H1 (cell line): ENCODE results near the gene COL5A3. TPM values are rescaled to one million over a fixed set of nuclear protein-coding genes. Genes with fewer than 3 reads are reported as not detected.

Experiments
- GTF2F1 ChIP-seq: IDR thresholded peaks from 2 replicates; pipeline ENCODE4 v1.6.1; 2012; ENCODE audit warnings: low read depth, low read length, improper control_type of control experiment, borderline replicate concordance
- RNF2 ChIP-seq: fragments of 200-900, 300-1000 bp; sonication (generic); IDR thresholded peaks from 2 replicates; pipeline ENCODE4 v1.7.1; 2016; ENCODE audit warnings: borderline replicate concordance, low read depth, mild to moderate bottlenecking, antibody characterized with exemption, low read length; ENCODE audit not compliant: poor library complexity, severe bottlenecking; ENCODE audit errors: missing control alignments
- polyA plus RNA-seq, 7 experiments: library from polyadenylated mRNA; depleted of rRNA in 3 of 7; stranded (reverse) in 5 of 7; unstranded in 2 of 7; fragments of >200 nt in 5 of 7; fragments of 200-250 nt in 2 of 7; gene quantifications; 1 replicate in 5 of 7; 2 replicates in 1 of 7; 4 replicates in 1 of 7; pipeline versions ENCODE4 v1.2.1 to v1.2.3, GENCODE V29; 2011 to 2013; ENCODE audit warnings: missing spikeins in 2 of 7, mixed read lengths in 2 of 7
- total RNA-seq: library from RNA; stranded (reverse); fragmentation: NEBNext Ultra II Directional; extraction: Animal tissue kit (Norgen Biotek cat#: 25700); gene quantifications from 2 replicates; pipeline ENCODE4 v1.2.1, GENCODE V29; 2021

COL5A3 gene
- total and polyA plus RNA-seq, 2 of the 8 experiments (the other 6 are each of a cell fraction or from before 2014, with no cell fraction given): 0.67 to 0.74 TPM

DNA sequence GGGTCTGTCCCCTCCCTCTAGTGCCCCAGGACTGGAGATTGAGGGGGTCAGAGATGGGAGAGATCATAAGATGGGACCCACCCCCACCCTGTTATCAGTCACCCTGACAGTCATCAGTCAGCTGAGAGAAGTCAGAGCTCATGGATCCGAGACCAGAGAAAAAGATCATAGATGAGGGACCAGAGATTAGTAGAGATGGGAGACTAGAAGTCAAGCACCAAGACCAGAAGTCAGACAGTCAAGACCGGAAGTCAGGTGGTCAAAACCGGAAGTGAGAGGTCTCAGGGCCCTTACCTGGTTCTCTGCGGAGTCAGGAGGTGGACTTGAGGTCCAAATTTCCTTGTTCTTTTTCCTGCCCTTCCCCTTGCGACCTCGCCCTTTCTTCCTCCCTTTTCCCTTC, 7.0 kb downstream of the COL5A3 start (continued):
- no peak for TF ChIP-seq GTF2F1
- no peak for TF ChIP-seq RNF2
